K562 (cell line): ENCODE measurements around the gene PRDM10. TPM values are rescaled to one million over a fixed set of nuclear protein-coding genes. Genes with fewer than 3 reads are reported as not detected.

Source experiments
- ATAC-seq: fragments of 200-7000 bp; cut with Tn5 transposase; 3 replicates; pipeline ENCODE4 v1.9.1; 2020; ENCODE audit warnings: moderate library complexity
- BruUV-seq: library from RNA; stranded (reverse); fragments of 400-500 nt; replicated peaks from 2 replicates; lab custom pipeline; 2021; lab: Mats Ljungman, UMichigan
- CTCF ChIA-PET: fragments of 300-600 bp; formaldehyde crosslinking; extraction: SDS; loops from one replicate; lab custom pipeline; 2021; ENCODE audit warnings: low intra/inter-chr PET ratio; lab: Yijun Ruan, JAX
- POLR2A ChIA-PET: fragments of 300-600, 350-650 bp; sonication (Branson Sonifier 250); formaldehyde crosslinking; extraction: SDS; loops from one replicate; lab custom pipeline; 2021; ENCODE audit warnings: antibody characterized with exemption, inconsistent platforms; lab: Yijun Ruan, JAX
- DNase-seq, 4 experiments: peaks; one replicate each; pipeline versions ENCODE4 v3.0.0 to v3.0.0-alpha.2; 2011 to 2018; ENCODE audit warnings: low spot score in 3 of 4, mixed read lengths in 3 of 4; ENCODE audit errors: extremely low read depth in 1 of 4
- FAIRE-seq: peaks from 2 replicates; lab custom pipeline; 2011; peaks lifted over from hg19 to GRCh38; lab: Jason Lieb, UNC
- H2AFZ ChIP-seq: 2 replicates; pipeline ENCODE4 v1.6.0; 2011; ENCODE audit warnings: low read depth, low read length, control low read depth, inconsistent platforms
- H3K27ac ChIP-seq: fragments of 200-600 bp; 3 replicates; pipeline ENCODE4 v1.8.0; 2011; ENCODE audit warnings: low read depth, mild to moderate bottlenecking, control low read depth, inconsistent platforms, low read length, moderate library complexity, mixed read lengths; ENCODE audit errors: extremely low read depth
- H3K27me3 ChIP-seq, 2 experiments: fragments of 300-600 bp in 1 of 2; 2 replicates in 1 of 2; 3 replicates in 1 of 2; pipeline versions ENCODE4 v1.6.0 to v1.8.0; 2011; ENCODE audit warnings: inconsistent platforms in 2 of 2, low read length in 2 of 2, mild to moderate bottlenecking in 1 of 2, mixed read lengths in 1 of 2, moderate library complexity in 1 of 2; ENCODE audit not compliant: control insufficient read depth in 2 of 2, insufficient read depth in 2 of 2
- H3K36me3 ChIP-seq: fragments of 300-600 bp; 3 replicates; pipeline ENCODE4 v1.8.0; 2011; ENCODE audit warnings: mild to moderate bottlenecking, low read length, inconsistent platforms; ENCODE audit not compliant: control insufficient read depth, insufficient read depth
- H3K4me1 ChIP-seq, 2 experiments: fragments of 200-600 bp in 1 of 2; replicated peaks in 1 of 2; 2 replicates in 1 of 2; 3 replicates in 1 of 2; pipeline versions ENCODE4 v1.5.1 to v1.8.0; 2011; ENCODE audit warnings: inconsistent platforms in 2 of 2, low read length in 2 of 2, mild to moderate bottlenecking in 1 of 2, mixed read lengths in 1 of 2, moderate library complexity in 1 of 2; ENCODE audit not compliant: control insufficient read depth in 2 of 2, insufficient read depth in 2 of 2
- H3K4me2 ChIP-seq: 2 replicates; pipeline ENCODE4 v1.6.1; 2011; ENCODE audit warnings: low read length, control low read depth, inconsistent platforms, mixed read lengths; ENCODE audit not compliant: insufficient read depth
- H3K4me3 ChIP-seq: fragments of 200-600 bp; sonication (generic), shearing (Covaris generic); 2 replicates; pipeline ENCODE4 v1.5.1; 2016; ENCODE audit warnings: control low read depth, inconsistent platforms
- H3K79me2 ChIP-seq: fragments of 200-600 bp; 3 replicates; pipeline ENCODE4 v1.8.0; 2011; ENCODE audit warnings: low read length, inconsistent platforms; ENCODE audit not compliant: control insufficient read depth, insufficient read depth
- H3K9ac ChIP-seq, 2 experiments: 2 replicates each; pipeline versions ENCODE4 v1.6.0 to v1.6.1; 2011; ENCODE audit warnings: low read depth in 2 of 2, low read length in 2 of 2, control low read depth in 1 of 2, inconsistent platforms in 1 of 2, mild to moderate bottlenecking in 1 of 2, mixed read lengths in 1 of 2; ENCODE audit not compliant: insufficient read depth in 1 of 2
- H3K9me1 ChIP-seq: one replicate; pipeline ENCODE4 v1.6.0; 2011; ENCODE audit warnings: inconsistent platforms, mild to moderate bottlenecking, low read length, moderate library complexity; ENCODE audit not compliant: control insufficient read depth, insufficient read depth
- H3K9me3 ChIP-seq: replicated peaks from 2 replicates; pipeline ENCODE4 v1.5.1; 2011; ENCODE audit warnings: low read depth, low read length, inconsistent platforms; ENCODE audit not compliant: control insufficient read depth, insufficient read depth
- H4K20me1 ChIP-seq: replicated peaks from 2 replicates; pipeline ENCODE4 v1.6.1; 2011; ENCODE audit warnings: low read length, inconsistent platforms, mixed read lengths; ENCODE audit not compliant: control insufficient read depth, insufficient read depth
- ARID1B ChIP-seq: fragments of 450-650 bp; IDR thresholded peaks from 2 replicates; pipeline ENCODE4 v1.6.1; 2016; ENCODE audit warnings: antibody characterized with exemption, mild to moderate bottlenecking, inconsistent platforms
- BCOR ChIP-seq: fragments of 450-650 bp; IDR thresholded peaks from 2 replicates; pipeline ENCODE4 v1.6.1; 2016
- CBFA2T3 ChIP-seq: fragments of 450-650 bp; IDR thresholded peaks from 2 replicates; pipeline ENCODE4 v1.6.1; 2017
- CEBPB ChIP-seq: fragments of 450-650 bp; IDR thresholded peaks from 2 replicates; pipeline ENCODE4 v1.6.1; 2016; ENCODE audit warnings: missing genetic modification characterization, missing compliant biosample characterization
- EP300 ChIP-seq: IDR thresholded peaks from 2 replicates; pipeline ENCODE4 v1.6.1; 2012; ENCODE audit warnings: low read length, improper control_type of control experiment
- L3MBTL2 ChIP-seq: fragments of 450-650 bp; IDR thresholded peaks from 2 replicates; pipeline ENCODE4 v1.6.1; 2016; ENCODE audit warnings: mild to moderate bottlenecking, moderate library complexity
- MBD1 ChIP-seq: fragments of 250-450 bp; sonication (Bioruptor Pico); IDR thresholded peaks from 2 replicates; pipeline ENCODE4 v1.8.0; 2022; ENCODE audit warnings: inconsistent platforms
- MYBL2 ChIP-seq, 2 experiments: fragments of 450-650 bp in 1 of 2; sonication (generic) in 1 of 2; formaldehyde crosslinking in 1 of 2; IDR thresholded peaks; 2 replicates each; pipeline versions ENCODE4 v1.6.1 to v1.8.1; 2017 to 2022; ENCODE audit warnings: borderline replicate concordance in 1 of 2, inconsistent platforms in 1 of 2, low read depth in 1 of 2, mild to moderate bottlenecking in 1 of 2, missing genetic modification reagents in 1 of 2, moderate library complexity in 1 of 2
- NCOR1 ChIP-seq: fragments of 450-650 bp; IDR thresholded peaks from 2 replicates; pipeline ENCODE4 v1.6.1; 2016; ENCODE audit warnings: mild to moderate bottlenecking, moderate library complexity
- SRSF7 ChIP-seq: fragments of 200-400 bp; formaldehyde crosslinking; optimal IDR thresholded peaks from 2 replicates; pipeline ENCODE3; 2017; ENCODE audit warnings: mild to moderate bottlenecking, low read depth, low read length
- TAL1 ChIP-seq: fragments of 450-650 bp; IDR thresholded peaks from 2 replicates; pipeline ENCODE4 v1.6.1; 2016; ENCODE audit warnings: mild to moderate bottlenecking
- TEAD4 ChIP-seq, 2 experiments: sonication (generic) in 1 of 2; formaldehyde crosslinking in 1 of 2; IDR thresholded peaks; 2 replicates each; pipeline versions ENCODE4 v1.6.1 to v1.8.0; 2012 to 2022; ENCODE audit warnings: borderline replicate concordance in 1 of 2, inconsistent platforms in 1 of 2, low read length in 1 of 2, mild to moderate bottlenecking in 1 of 2, missing genetic modification reagents in 1 of 2
- TOE1 ChIP-seq, 2 experiments: fragments of 450-650 bp in 1 of 2; sonication (generic) in 1 of 2; formaldehyde crosslinking in 1 of 2; IDR thresholded peaks; 2 replicates each; pipeline versions ENCODE4 v1.7.1 to v1.8.0; 2016 to 2022; ENCODE audit warnings: borderline replicate concordance in 2 of 2, mild to moderate bottlenecking in 2 of 2, antibody characterized with exemption in 1 of 2, inconsistent platforms in 1 of 2, low read depth in 1 of 2, missing genetic modification reagents in 1 of 2, moderate library complexity in 1 of 2
- ZNF174 ChIP-seq: fragments of 250-450 bp; sonication (Bioruptor Pico); IDR thresholded peaks from 2 replicates; pipeline ENCODE4 v1.4.0; 2020; ENCODE audit warnings: mild to moderate bottlenecking
- ZNF785 ChIP-seq: fragments of 250-450 bp; sonication (Bioruptor Pico); IDR thresholded peaks from 2 replicates; pipeline ENCODE4 v1.4.0; 2020; ENCODE audit warnings: mild to moderate bottlenecking
- whole genome bisulfite sequencing: fragments of 100-300 bp; shearing (Covaris generic); methylation state at CpG from one replicate; pipeline ENCODE4 v1.1.6; 2016; ENCODE audit warnings: low coverage, mixed read lengths; ENCODE audit not compliant: insufficient coverage; ENCODE audit errors: missing lambda C conversion rate; 5-methylcytosine and 5-hydroxymethylcytosine counted together
- in situ Hi-C: fragments of 300-500 bp; cut with MboI; formaldehyde crosslinking; loops from 4 replicates; pipeline ENCODE4 v1.15.0; 2018; ENCODE audit warnings: inconsistent platforms, mixed read lengths
- intact Hi-C: fragments of 100-400 bp; cut with micrococcal nuclease; formaldehyde crosslinking; loops from 2 replicates; pipeline ENCODE4 v1.14.2; 2022
- polyA plus RNA-seq, 8 experiments: library from polyadenylated mRNA; depleted of rRNA in 4 of 8; stranded (reverse) in 5 of 8; unstranded in 3 of 8; fragments of >200 nt; fragmentation: Nextera tagmentation in 2 of 8; fragmentation: Illumina TruSeq in 1 of 8; extraction: Ambion mirVana in 2 of 8; extraction: Trizol in 1 of 8; gene quantifications; 2 replicates each; pipeline versions ENCODE4 v1.2.1 to v1.2.3, GENCODE V29; 2011 to 2014; ENCODE audit warnings: inconsistent platforms in 1 of 8, missing spikeins in 1 of 8
- total RNA-seq, 7 experiments: library from RNA; depleted of rRNA in 6 of 7; stranded (reverse); fragments of >200 nt in 6 of 7; fragmentation: Illumina TruSeq in 2 of 7; extraction: Trizol in 2 of 7; gene quantifications; 2 replicates each; pipeline versions ENCODE4 v1.2.1 to v1.2.3, GENCODE V29; 2011 to 2021; ENCODE audit warnings: low replicate concordance in 1 of 7
- TF ChIP-seq, protein P1 (sequence below): fragments of 200-800 bp; sonication (Bioruptor generic); IDR thresholded peaks from 2 replicates; pipeline ENCODE4 v1.6.1; 2017; ENCODE audit warnings: missing genetic modification characterization, missing compliant biosample characterization

PRDM10 gene
- total and polyA plus RNA-seq, 9 of the 15 experiments (the other 6 are each of a cell fraction or from before 2014, with no cell fraction given) = 0.89 to 9.3 (median 4.5) TPM

- FAIRE-seq (peak; percentile 37), ATAC-seq (peak; percentile 78)
- POLR2A ChIA-PET = interaction anchor here (1.1 kb wide), 1 partner anchor 35 kb away, joined by 3 read pairs; no protein-coding TSS in a partner anchor
- TF ChIP-seq TOE1 (IDR thresholded peaks at IDR 0.05; ENCODE audit: borderline replicate concordance) = no peak; the same call in 1 of the 2 replicates
- TF ChIP-seq TOE1 (CRISPR knock-in tag; IDR thresholded peaks at IDR 0.05; ENCODE audit: borderline replicate concordance, low read depth) = no peak
- no peak for TF ChIP-seq MYBL2 (IDR thresholded peaks at IDR 0.05; ENCODE audit: low read depth)
- no peak for TF ChIP-seq MYBL2 (CRISPR knock-in tag; IDR thresholded peaks at IDR 0.05; ENCODE audit: borderline replicate concordance)
- no peak for TF ChIP-seq ZNF785 (CRISPR knock-in tag)
- peak; percentile 62 for TF ChIP-seq L3MBTL2
- TF ChIP-seq MBD1 (CRISPR knock-in tag) = no peak
- TF ChIP-seq, protein P1, sequence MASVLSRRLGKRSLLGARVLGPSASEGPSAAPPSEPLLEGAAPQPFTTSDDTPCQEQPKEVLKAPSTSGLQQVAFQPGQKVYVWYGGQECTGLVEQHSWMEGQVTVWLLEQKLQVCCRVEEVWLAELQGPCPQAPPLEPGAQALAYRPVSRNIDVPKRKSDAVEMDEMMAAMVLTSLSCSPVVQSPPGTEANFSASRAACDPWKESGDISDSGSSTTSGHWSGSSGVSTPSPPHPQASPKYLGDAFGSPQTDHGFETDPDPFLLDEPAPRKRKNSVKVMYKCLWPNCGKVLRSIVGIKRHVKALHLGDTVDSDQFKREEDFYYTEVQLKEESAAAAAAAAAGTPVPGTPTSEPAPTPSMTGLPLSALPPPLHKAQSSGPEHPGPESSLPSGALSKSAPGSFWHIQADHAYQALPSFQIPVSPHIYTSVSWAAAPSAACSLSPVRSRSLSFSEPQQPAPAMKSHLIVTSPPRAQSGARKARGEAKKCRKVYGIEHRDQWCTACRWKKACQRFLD = no peak
- TF ChIP-seq TEAD4 (IDR thresholded peaks at IDR 0.05; ENCODE audit: low read length) = 0 out of 2 replicates have a peak, but pooled peaks have one; percentile 23
- no peak for TF ChIP-seq TEAD4 (CRISPR knock-in tag; IDR thresholded peaks at IDR 0.05; ENCODE audit: borderline replicate concordance)
- TF ChIP-seq ZNF174 = no peak
- TF ChIP-seq CBFA2T3 = peak; percentile 66
- TF ChIP-seq ARID1B = peak; percentile 72
- TF ChIP-seq SRSF7 = no peak
- TF ChIP-seq NCOR1 = no peak
- peak; percentile 12; the same call in 1 of the 2 replicates for TF ChIP-seq BCOR
- peak; percentile 55; the same call in 1 of the 2 replicates for TF ChIP-seq TAL1
- peak; percentile 21; the same call in 1 of the 2 replicates for TF ChIP-seq EP300
- peak; percentile 64 for TF ChIP-seq CEBPB (tag)
Measured at GRCh38 chr11:130042093-130042591, 39.5 kb upstream of the PRDM10 start.

More at GRCh38 chr11:130042093-130042591, 39.5 kb upstream of the PRDM10 start:
- CTCF ChIA-PET = no interaction called here
- no peaks in the 10 kb centered on the region for H3K9me3 ChIP-seq
- whole genome bisulfite sequencing = 3% methylated on average over 16 of the region's 16 CpGs
- H2AFZ ChIP-seq = peak overlapping the region; percentile 81
- peak overlapping the region; percentile 56 for H3K4me2 ChIP-seq
- H3K9me1 ChIP-seq = no peaks in the 10 kb centered on the region
- H3K9ac ChIP-seq = peak overlapping the region in 1 of 2 experiments; percentile 86; a peak in 2 of 4 replicates
- H3K27me3 ChIP-seq = 0 out of 5 replicates have a peak, but pooled peaks cover 0 to 8% of the 10 kb centered on the region in 2 experiments
- H3K4me3 ChIP-seq = no peak overlapping the region
- peaks cover 12% of the 10 kb centered on the region in 2 experiments; a peak in 4 of 5 replicates for H3K4me1 ChIP-seq
- H4K20me1 ChIP-seq = no peaks in the 10 kb centered on the region
- H3K36me3 ChIP-seq = no peaks in the 10 kb centered on the region
- BruUV-seq = no TSS peak
- no peaks in the 10 kb centered on the region for H3K79me2 ChIP-seq
- DNase-seq = peak; percentile 54 to 62 (median 59)
- H3K27ac ChIP-seq = no peak overlapping the region
- intact Hi-C loops = no loop called here
- in situ Hi-C loops = no loop called here
